ENCODE results near the gene PCDHA11. TPM values are rescaled to one million over a fixed set of nuclear protein-coding genes. Genes with fewer than 3 reads are reported as not detected.
"Not testable (repeated sequence)": the region's sequence is repeated elsewhere in the genome, so short reads cannot be mapped to it uniquely, and the experiment has no call there.

PCDHA11 gene
- total RNA-seq, 2 experiments from 2014 or later = not detected

DNA sequence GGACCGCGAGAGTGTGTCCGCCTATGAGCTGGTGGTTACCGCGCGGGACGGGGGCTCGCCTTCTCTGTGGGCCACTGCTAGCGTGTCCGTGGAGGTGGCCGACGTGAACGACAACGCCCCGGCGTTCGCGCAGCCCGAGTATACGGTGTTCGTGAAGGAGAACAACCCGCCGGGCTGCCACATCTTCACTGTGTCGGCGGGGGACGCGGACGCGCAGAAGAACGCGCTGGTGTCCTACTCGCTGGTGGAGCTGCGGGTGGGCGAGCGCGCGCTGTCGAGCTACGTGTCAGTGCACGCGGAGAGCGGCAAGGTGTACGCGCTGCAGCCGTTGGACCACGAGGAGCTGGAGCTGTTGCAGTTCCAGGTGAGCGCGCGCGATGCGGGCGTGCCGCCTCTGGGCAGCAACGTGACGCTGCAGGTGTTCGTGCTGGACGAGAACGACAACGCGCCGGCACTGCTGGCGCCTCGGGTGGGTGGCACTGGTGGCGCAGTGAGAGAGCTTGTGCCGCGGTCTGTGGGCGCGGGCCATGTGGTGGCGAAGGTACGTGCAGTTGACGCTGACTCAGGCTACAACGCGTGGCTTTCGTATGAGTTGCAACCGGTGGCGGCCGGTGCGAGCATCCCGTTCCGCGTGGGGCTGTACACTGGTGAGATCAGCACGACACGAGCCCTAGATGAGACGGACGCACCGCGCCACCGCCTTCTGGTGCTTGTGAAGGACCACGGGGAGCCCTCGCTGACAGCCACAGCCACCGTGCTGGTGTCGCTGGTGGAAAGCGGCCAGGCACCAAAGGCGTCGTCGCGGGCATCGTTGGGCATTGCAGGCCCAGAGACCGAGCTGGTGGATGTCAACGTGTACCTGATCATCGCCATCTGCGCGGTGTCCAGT lies 32.9 kb upstream of the PCDHA11 start:
- no peak for DNase-seq
- H3K36me3 Mint-ChIP-seq (ENCODE audit: low read depth) = peaks cover 4% of the 10 kb centered on the region
- no peak overlapping the region for H3K4me3 Mint-ChIP-seq
- H3K27me3 Mint-ChIP-seq = peaks cover 5% of the 10 kb centered on the region
- H3K27ac Mint-ChIP-seq = no peak overlapping the region
- peaks cover 16% of the 10 kb centered on the region for H3K9me3 Mint-ChIP-seq
- CTCF ChIA-PET = no interaction called here
- POLR2A ChIA-PET = no interaction called here
- no peaks in the 10 kb centered on the region for H3K4me1 Mint-ChIP-seq

DNA sequence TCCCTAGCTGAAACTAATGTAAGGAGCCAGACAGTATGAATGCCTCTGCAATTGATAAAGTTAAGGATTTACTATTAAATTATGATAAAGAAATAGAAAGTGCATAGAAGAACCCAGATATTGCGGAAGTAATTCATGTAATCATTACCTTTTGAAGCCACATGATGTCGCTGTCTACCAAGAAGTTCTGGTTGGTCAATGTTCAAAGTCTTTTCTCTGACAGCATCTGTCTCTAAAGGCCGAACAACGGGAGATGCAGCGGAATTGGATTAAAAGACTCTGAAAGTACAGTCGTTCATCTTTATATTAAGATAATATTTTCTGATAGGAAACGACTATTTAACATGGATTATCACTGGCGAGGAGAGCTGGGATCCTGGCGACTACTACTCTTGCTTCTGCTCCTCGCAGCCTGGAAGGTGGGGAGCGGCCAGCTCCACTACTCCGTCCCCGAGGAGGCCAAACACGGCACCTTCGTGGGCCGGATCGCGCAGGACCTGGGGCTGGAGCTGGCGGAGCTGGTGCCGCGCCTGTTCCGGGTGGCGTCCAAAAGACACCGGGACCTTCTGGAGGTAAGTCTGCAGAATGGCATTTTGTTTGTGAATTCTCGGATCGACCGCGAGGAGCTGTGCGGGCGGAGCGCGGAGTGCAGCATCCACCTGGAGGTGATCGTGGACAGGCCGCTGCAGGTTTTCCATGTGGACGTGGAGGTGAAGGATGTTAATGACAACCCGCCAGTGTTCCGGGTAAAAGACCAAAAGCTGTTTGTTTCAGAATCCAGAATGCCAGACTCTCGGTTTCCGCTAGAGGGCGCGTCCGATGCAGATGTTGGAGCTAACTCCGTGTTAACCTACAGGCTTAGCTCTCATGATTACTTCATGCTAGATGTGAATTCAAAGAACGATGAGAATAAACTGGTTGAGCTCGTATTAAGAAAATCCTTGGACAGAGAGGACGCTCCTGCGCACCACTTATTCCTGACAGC lies 27.5 kb upstream of the PCDHA11 start, which contains the start of gene PCDHA8:
Gene PCDHA8 (plus strand): TSS at position 210 of the 985 bp plus-strand sequence. CDS start 135 bp downstream, at position 345.
- Mint-ChIP-seq H3K4me1 (no peaks in the 10 kb centered on the region), H3K27ac (no peak within 1 kb of the TSS), H3K4me3 (no peak within 1 kb of the TSS), H3K36me3 (ENCODE audit: low read depth) (peaks cover 5% of the 10 kb centered on the region), H3K9me3 (peaks cover 13% of the 10 kb centered on the region), H3K27me3 (no peaks in the 10 kb centered on the region)
- ChIA-PET CTCF (interaction anchor here (0.8 to 1.0 kb wide), 2 partner anchors 12 to 200 kb away, joined by 4 to 6 read pairs; no protein-coding TSS in a partner anchor), POLR2A (no interaction called here)
- DNase-seq = no peak

DNA sequence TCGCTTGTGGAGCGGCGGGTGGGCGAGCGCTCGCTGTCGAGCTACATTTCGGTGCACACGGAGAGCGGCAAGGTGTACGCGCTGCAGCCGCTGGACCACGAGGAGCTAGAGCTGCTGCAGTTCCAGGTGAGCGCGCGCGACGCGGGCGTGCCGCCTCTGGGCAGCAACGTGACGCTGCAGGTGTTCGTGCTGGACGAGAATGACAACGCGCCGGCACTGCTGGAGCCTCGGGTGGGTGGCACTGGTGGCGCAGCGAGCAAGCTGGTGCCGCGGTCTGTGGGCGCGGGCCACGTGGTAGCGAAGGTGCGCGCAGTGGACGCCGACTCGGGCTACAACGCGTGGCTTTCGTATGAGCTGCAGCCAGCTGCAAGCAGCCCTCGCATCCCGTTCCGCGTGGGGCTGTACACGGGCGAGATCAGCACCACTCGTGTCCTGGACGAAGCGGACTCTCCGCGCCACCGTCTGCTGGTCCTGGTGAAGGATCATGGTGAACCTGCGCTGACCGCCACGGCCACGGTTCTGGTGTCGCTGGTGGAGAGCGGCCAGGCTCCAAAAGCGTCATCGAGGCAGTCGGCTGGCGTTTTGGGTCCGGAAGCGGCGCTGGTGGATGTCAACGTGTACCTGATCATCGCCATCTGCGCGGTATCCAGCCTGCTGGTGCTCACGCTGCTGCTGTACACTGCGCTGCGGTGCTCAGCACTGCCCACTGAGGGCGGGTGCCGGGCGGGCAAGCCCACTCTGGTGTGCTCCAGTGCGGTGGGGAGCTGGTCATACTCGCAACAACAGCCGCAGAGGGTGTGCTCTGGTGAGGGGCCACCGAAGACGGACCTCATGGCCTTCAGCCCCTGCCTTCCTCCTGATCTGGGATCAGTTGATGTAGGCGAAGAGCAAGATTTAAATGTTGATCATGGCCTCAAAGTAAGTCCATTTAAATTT lies 25.7 kb upstream of the PCDHA11 start:
- CTCF ChIA-PET = no interaction called here
- H3K4me1 Mint-ChIP-seq = no peaks in the 10 kb centered on the region
- H3K27ac Mint-ChIP-seq = no peak overlapping the region
- peaks cover 13% of the 10 kb centered on the region for H3K9me3 Mint-ChIP-seq
- DNase-seq = no peak
- POLR2A ChIA-PET = no interaction called here
- H3K4me3 Mint-ChIP-seq = no peak overlapping the region
- peaks cover 5% of the 10 kb centered on the region for H3K36me3 Mint-ChIP-seq (ENCODE audit: low read depth)
- no peaks in the 10 kb centered on the region for H3K27me3 Mint-ChIP-seq

DNA sequence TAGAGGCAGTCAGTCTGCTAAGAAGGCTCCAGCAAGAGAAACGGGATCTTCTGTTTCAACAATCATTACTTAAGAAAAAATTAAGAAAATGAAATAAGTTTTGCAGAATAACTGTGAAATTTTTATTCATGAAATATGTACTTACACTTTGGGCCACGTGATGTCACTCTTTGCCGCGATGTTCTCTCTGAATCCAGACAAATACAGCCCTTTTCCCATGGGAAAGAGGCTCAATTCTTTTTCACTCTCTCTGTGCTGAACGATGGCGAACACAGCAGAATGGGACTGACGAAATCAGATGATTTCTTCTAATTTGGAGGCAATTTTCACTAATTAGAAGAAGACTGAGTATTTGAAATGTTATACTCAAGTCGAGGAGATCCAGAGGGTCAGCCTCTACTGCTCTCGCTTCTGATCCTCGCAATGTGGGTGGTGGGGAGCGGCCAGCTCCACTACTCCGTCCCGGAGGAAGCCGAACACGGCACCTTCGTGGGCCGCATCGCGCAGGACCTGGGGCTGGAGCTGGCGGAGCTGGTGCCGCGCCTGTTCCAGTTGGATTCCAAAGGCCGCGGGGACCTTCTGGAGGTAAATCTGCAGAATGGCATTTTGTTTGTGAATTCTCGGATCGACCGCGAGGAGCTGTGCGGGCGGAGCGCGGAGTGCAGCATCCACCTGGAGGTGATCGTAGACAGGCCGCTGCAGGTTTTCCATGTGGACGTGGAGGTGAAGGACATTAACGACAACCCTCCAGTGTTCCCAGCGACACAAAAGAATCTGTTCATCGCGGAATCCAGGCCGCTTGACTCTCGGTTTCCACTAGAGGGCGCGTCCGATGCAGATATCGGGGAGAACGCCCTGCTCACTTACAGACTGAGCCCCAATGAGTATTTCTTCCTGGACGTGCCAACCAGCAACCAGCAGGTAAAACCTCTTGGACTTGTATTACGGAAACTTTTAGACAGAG lies 20.3 kb upstream of the PCDHA11 start, which contains the start of gene PCDHA9:
Gene PCDHA9 (plus strand): TSS at position 244 of the 964 bp plus-strand sequence. CDS start 114 bp downstream, at position 358.
- H3K4me3 Mint-ChIP-seq; CTCF ChIA-PET; H3K27me3 Mint-ChIP-seq; DNase-seq; H3K36me3 Mint-ChIP-seq (ENCODE audit: low read depth); H3K4me1 Mint-ChIP-seq; POLR2A ChIA-PET; H3K9me3 Mint-ChIP-seq; H3K27ac Mint-ChIP-seq: not testable (repeated sequence)

DNA sequence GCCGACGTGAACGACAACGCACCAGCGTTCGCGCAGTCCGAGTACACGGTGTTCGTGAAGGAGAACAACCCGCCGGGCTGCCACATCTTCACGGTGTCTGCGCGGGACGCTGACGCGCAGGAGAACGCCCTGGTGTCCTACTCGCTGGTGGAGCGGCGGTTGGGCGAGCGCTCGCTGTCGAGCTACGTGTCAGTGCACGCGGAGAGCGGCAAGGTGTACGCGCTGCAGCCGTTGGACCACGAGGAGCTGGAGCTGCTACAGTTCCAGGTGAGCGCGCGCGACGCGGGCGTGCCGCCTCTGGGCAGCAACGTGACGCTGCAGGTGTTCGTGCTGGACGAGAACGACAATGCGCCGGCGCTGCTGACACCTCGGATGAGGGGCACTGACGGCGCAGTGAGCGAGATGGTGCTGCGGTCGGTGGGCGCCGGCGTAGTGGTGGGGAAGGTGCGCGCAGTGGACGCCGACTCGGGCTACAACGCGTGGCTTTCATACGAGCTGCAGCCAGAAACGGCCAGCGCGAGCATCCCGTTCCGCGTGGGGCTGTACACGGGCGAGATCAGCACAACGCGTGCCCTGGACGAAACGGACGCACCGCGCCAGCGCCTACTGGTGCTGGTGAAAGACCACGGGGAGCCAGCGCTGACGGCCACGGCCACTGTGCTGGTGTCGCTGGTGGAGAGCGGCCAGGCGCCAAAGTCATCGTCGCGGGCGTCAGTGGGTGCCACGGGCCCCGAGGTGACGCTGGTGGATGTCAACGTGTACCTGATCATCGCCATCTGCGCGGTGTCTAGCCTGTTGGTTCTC lies 18.7 kb upstream of the PCDHA11 start:
- CTCF ChIA-PET; H3K27ac Mint-ChIP-seq; H3K36me3 Mint-ChIP-seq (ENCODE audit: low read depth); H3K9me3 Mint-ChIP-seq; H3K4me3 Mint-ChIP-seq; H3K27me3 Mint-ChIP-seq; POLR2A ChIA-PET; H3K4me1 Mint-ChIP-seq; DNase-seq: not testable (repeated sequence)

DNA sequence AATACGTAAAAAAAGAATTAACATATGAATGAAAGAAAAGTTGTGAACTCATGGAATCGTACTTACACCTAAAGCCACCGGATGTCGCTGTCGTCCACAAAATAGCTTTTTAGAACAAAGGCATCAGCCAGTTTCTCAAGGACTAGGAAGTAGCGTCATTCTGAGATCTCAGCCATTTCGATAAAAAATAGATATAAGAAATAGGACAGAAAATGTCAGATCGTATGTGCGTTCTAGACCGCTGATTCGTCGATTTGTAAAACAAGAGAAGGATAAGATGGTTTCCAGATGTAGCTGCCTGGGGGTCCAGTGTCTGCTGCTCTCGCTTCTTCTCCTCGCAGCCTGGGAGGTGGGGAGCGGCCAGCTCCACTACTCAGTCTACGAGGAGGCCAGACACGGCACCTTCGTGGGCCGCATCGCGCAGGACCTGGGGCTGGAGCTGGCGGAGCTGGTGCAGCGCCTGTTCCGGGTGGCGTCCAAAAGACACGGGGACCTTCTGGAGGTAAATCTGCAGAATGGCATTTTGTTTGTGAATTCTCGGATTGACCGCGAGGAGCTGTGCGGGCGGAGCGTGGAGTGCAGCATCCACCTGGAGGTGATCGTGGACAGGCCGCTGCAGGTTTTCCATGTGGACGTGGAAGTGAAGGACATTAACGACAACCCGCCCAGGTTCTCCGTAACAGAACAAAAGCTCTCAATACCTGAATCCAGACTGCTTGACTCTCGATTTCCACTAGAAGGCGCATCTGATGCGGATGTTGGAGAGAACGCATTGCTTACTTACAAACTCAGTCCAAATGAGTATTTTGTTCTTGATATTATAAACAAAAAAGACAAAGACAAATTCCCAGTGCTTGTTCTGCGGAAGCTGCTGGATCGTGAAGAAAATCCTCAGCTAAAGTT lies 12.7 kb upstream of the PCDHA11 start, which contains the start of gene PCDHA10:
Gene PCDHA10 (plus strand): TSS at position 126 of the 903 bp plus-strand sequence. CDS start 152 bp downstream, at position 278.
- Mint-ChIP-seq H3K36me3 (ENCODE audit: low read depth) (peaks cover 3% of the 10 kb centered on the region), H3K9me3 (peaks cover 20% of the 10 kb centered on the region), H3K27ac (no peak within 1 kb of the TSS), H3K27me3 (no peaks in the 10 kb centered on the region), H3K4me3 (no peak within 1 kb of the TSS), H3K4me1 (no peaks in the 10 kb centered on the region)
- DNase-seq = no peak
- CTCF ChIA-PET = no interaction called here
- POLR2A ChIA-PET = no interaction called here

DNA sequence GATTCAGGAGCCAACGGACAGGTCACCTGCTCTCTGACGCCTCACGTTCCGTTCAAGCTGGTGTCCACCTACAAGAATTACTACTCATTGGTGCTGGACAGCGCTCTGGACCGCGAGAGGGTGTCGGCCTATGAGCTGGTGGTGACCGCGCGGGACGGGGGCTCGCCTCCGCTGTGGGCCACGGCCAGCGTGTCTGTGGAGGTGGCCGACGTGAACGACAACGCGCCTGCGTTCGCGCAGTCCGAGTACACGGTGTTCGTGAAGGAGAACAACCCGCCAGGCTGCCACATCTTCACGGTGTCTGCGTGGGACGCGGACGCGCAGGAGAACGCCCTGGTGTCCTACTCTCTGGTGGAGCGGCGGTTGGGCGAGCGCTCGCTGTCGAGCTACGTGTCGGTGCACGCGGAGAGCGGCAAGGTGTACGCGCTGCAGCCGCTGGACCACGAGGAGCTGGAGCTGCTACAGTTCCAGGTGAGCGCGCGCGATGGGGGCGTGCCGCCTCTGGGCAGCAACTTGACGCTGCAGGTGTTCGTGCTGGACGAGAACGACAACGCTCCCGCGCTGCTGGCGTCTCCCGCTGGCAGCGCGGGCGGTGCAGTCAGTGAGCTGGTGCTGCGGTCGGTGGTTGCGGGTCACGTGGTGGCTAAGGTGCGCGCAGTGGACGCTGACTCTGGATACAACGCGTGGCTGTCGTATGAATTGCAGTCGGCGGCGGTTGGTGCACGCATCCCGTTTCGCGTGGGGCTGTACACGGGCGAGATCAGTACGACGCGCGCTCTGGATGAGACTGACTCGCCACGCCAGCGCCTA lies 11.4 kb upstream of the PCDHA11 start:
- H3K9me3 Mint-ChIP-seq = peaks cover 31% of the 10 kb centered on the region
- no peaks in the 10 kb centered on the region for H3K27me3 Mint-ChIP-seq
- H3K4me1 Mint-ChIP-seq = no peaks in the 10 kb centered on the region
- CTCF ChIA-PET = no interaction called here
- peaks cover 3% of the 10 kb centered on the region for H3K36me3 Mint-ChIP-seq (ENCODE audit: low read depth)
- POLR2A ChIA-PET = no interaction called here
- no peak overlapping the region for H3K27ac Mint-ChIP-seq
- H3K4me3 Mint-ChIP-seq = no peak overlapping the region
- no peak for DNase-seq

DNA sequence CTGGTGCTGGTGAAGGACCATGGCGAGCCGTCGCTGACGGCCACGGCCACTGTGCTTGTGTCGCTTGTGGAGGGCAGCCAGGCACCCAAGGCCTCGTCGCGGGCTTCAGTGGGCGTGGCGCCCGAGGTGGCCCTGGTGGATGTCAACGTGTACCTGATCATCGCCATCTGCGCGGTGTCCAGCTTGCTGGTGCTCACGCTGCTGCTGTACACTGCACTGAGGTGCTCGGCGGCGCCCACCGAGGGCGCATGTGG lies 10.8 kb upstream of the PCDHA11 start:
- H3K36me3 Mint-ChIP-seq (ENCODE audit: low read depth) = peaks cover 3% of the 10 kb centered on the region

DNA sequence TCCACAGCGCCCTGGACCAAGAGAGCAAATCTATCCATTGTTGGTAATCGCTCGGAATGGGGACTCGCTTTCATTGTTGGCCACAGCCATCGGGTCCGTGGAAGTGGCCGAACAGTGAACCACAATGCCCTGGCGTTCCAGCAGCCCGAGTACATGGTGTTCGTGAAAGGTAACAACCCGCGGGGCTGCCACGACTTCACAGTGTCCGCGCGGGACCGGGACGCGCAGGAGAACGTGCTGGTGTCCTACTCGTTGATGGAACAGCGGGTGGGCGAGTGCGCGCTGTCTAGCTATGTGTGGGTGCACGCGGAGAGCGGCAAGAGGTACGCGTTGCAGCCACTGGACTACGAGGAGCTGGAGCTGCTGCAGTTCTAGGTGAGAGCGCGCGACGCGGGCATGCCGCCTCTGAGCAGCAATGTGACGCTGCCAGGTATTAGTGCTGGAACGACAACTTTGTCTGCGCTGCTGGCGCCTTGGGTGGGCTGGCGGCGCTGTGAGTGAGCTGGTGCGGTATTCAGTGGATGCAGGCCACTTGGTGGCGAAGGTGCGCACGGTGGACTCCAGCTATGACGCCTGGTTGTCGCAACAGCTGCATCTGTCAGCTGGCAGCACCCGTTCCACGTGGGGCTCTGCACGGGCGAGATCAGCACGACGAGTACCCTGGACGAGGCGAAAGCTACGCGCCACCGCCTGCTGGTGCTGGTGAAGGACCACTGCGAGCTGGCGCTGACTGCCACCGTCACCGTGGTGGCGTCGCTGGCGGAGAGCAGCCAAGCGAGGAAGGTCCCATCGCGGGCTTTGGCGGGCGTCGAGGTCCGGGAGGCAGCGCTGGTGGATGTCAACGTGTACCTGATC lies 6.1 kb upstream of the PCDHA11 start:
- H3K27me3 Mint-ChIP-seq = no peaks in the 10 kb centered on the region
- no peak for DNase-seq
- no peaks in the 10 kb centered on the region for H3K36me3 Mint-ChIP-seq (ENCODE audit: low read depth)
- peaks cover 19% of the 10 kb centered on the region for H3K9me3 Mint-ChIP-seq
- ChIA-PET POLR2A (no interaction called here), CTCF (no interaction called here)
- no peak overlapping the region for H3K27ac Mint-ChIP-seq
- no peak overlapping the region for H3K4me3 Mint-ChIP-seq
- H3K4me1 Mint-ChIP-seq = no peaks in the 10 kb centered on the region

More for the DNA sequence above, 10.8 kb upstream of the PCDHA11 start:
- no peak for DNase-seq
- Mint-ChIP-seq H3K4me1 (no peaks in the 10 kb centered on the region), H3K27ac (no peak overlapping the region), H3K9me3 (peaks cover 30% of the 10 kb centered on the region), H3K4me3 (no peak overlapping the region), H3K27me3 (no peaks in the 10 kb centered on the region)
- ChIA-PET CTCF (no interaction called here), POLR2A (no interaction called here)

Measured in activated CD4-positive, alpha-beta memory T cell treated with anti-CD3 and anti-CD28 coated beads, Interleukin-2, amount 10 ng/mL, durations not matched to agents 7 days and 5 days (primary cell).